ENCODE results near the gene CEP104. TPM values are rescaled to one million over a fixed set of nuclear protein-coding genes. Genes with fewer than 3 reads are reported as not detected.

Gene CEP104
- total and polyA plus RNA-seq, 9 of the 15 experiments (the other 6 are each of a cell fraction or from before 2014, with no cell fraction given): 11.2 to 63.4 (median 42.6) TPM

- no peak for TF ChIP-seq MLLT1 (IDR thresholded peaks at IDR 0.05)
- no peak for TF ChIP-seq ID3 (CRISPR knock-in tag; IDR thresholded peaks at IDR 0.05)
- no peak for TF ChIP-seq ID3 (tag; IDR thresholded peaks at IDR 0.05)
- TF ChIP-seq MAZ (CRISPR knock-in tag; conservative IDR thresholded peaks at IDR 0.05 in 1 of 2, IDR thresholded peaks at IDR 0.05 in 1 of 2): peak; percentile 75 to 90
- TF ChIP-seq PCBP1 (IDR thresholded peaks at IDR 0.05; ENCODE audit: low read depth, low read length, poor library complexity, severe bottlenecking): no peak
- TF ChIP-seq TFE3 (CRISPR knock-in tag; IDR thresholded peaks at IDR 0.05): no peak
- no peak for TF ChIP-seq STAT5B (CRISPR knock-in tag; IDR thresholded peaks at IDR 0.05)
- no peak for TF ChIP-seq HDGF (IDR thresholded peaks at IDR 0.05)
- TF ChIP-seq IRF2 (CRISPR knock-in tag; IDR thresholded peaks at IDR 0.05): no peak
- peak; percentile 90 for TF ChIP-seq RB1 (IDR thresholded peaks at IDR 0.05; ENCODE audit: low read depth)
- no peak for TF ChIP-seq IFI16 (CRISPR knock-in tag; IDR thresholded peaks at IDR 0.05)
- TF ChIP-seq VEZF1 (CRISPR knock-in tag; IDR thresholded peaks at IDR 0.05): no peak
- TF ChIP-seq FOXM1 (IDR thresholded peaks at IDR 0.05; ENCODE audit: low read depth): no peak
- TF ChIP-seq FOXM1 (CRISPR knock-in tag; IDR thresholded peaks at IDR 0.05; ENCODE audit: low read depth): peak; percentile 85; the same call in 1 of the 2 replicates
- no peak for TF ChIP-seq TCFL5 (CRISPR knock-in tag; conservative IDR thresholded peaks at IDR 0.05)
- TF ChIP-seq ZNF354B (CRISPR knock-in tag; IDR thresholded peaks at IDR 0.05): no peak
- TF ChIP-seq RNF2 (IDR thresholded peaks at IDR 0.05): no peak
- TF ChIP-seq ZNF639 (CRISPR knock-in tag; conservative IDR thresholded peaks at IDR 0.05 in 1 of 2, IDR thresholded peaks at IDR 0.05 in 1 of 2): no peak
- TF ChIP-seq HLTF (IDR thresholded peaks at IDR 0.05): peak; percentile 30; the same call in 1 of the 2 replicates
- TF ChIP-seq MYNN (IDR thresholded peaks at IDR 0.05): no peak
- TF ChIP-seq MYNN (CRISPR knock-in tag; IDR thresholded peaks at IDR 0.05): no peak
Observed at GRCh38 chr1:3900969-3901529, 44.0 kb upstream of the CEP104 start (continued).
